Spinal cord (tissue), 10 donors: ENCODE data around the gene CFAP58. TPM values are rescaled to one million over a fixed set of nuclear protein-coding genes. Genes with fewer than 3 reads are reported as not detected.

Experiments
- DNase-seq, 6 donors: peaks; one replicate each; pipeline versions ENCODE4 v3.0.0 to v3.0.0-alpha.2; 2013 to 2015; ENCODE audit warnings: low spot score in 6 of 6, low read depth in 4 of 6
- H3K27ac ChIP-seq: one replicate; pipeline ENCODE4 v1.5.1; 2013; ENCODE audit warnings: low read depth, low read length, control low read depth
- H3K27me3 ChIP-seq: one replicate; pipeline ENCODE4 v1.6.1; 2013; ENCODE audit warnings: low read length; ENCODE audit not compliant: control insufficient read depth, insufficient read depth
- H3K36me3 ChIP-seq: one replicate; pipeline ENCODE4 v1.6.1; 2013; ENCODE audit warnings: low read length; ENCODE audit not compliant: control insufficient read depth, insufficient read depth
- H3K4me1 ChIP-seq: one replicate; pipeline ENCODE4 v1.6.1; 2013; ENCODE audit warnings: low read length; ENCODE audit not compliant: control insufficient read depth, insufficient read depth
- H3K4me3 ChIP-seq: one replicate; pipeline ENCODE4 v1.5.1; 2013; ENCODE audit warnings: low read depth, low read length, control low read depth
- H3K9me3 ChIP-seq: one replicate; pipeline ENCODE4 v1.6.1; 2013; ENCODE audit warnings: low read length; ENCODE audit not compliant: control insufficient read depth, insufficient read depth
- WGBS: methylation state at CpG from one replicate; pipeline ENCODE4 v1.1.5; 2013; ENCODE audit warnings: missing lambda C conversion rate; ENCODE audit not compliant: insufficient coverage; 5-methylcytosine and 5-hydroxymethylcytosine counted together
- long read RNA-seq, 4 donors: transcript quantifications; one replicate each; lab custom pipeline, GENCODE V29; 2026
- polyA plus RNA-seq, 2 donors: library from polyadenylated mRNA; unstranded; fragments of 120-200 nt; gene quantifications; one replicate each; pipeline ENCODE4 v1.2.1, GENCODE V29; 2013; ENCODE audit not compliant: insufficient read length in 2 of 2
- total RNA-seq, 2 donors: library from RNA; depleted of rRNA in 1 of 2; stranded (reverse); fragments of 120-200 nt in 1 of 2; fragments of >200 nt in 1 of 2; gene quantifications; one replicate each; pipeline versions ENCODE4 v1.2.3 to v1.2.4, GENCODE V29; 2013 to 2014
- donor health status: healthy.

Gene CFAP58
- 1 to 10 TPM in 1 of 2 donors, under 1 TPM in 1; 0.99 to 2.3 TPM for total RNA-seq
- polyA plus RNA-seq = 1 to 10 TPM in 1 of 2 donors, under 1 TPM in 1; 0.74 to 1.1 TPM
- long read RNA-seq, donor 1 = 0 reads
- long read RNA-seq, donor 2 = 0 reads
- long read RNA-seq, donor 3 = 0 reads
- long read RNA-seq, donor 4 = 0 reads

GRCh38 chr10:104353325-104354048 lies at the start of gene CFAP58:
TSS of gene CFAP58 (plus strand) at chr10:104353833. CDS start at chr10:104353898, 65 bp downstream.
- DNase-seq = peak in 4 of 6 donors; percentile 68 to 96 (median 88)
- peaks cover 11% of the 10 kb centered on the region for H3K4me1 ChIP-seq
- no peaks in the 10 kb centered on the region for H3K9me3 ChIP-seq
- WGBS = under 1% methylated on average over 43 of the region's 43 CpGs
- no peak within 1 kb of the TSS for H3K27ac ChIP-seq
- H3K27me3 ChIP-seq = peaks cover 3% of the 10 kb centered on the region
- H3K36me3 ChIP-seq = no peaks in the 10 kb centered on the region
- peak within 1 kb of the TSS; percentile 50 for H3K4me3 ChIP-seq

DNA sequence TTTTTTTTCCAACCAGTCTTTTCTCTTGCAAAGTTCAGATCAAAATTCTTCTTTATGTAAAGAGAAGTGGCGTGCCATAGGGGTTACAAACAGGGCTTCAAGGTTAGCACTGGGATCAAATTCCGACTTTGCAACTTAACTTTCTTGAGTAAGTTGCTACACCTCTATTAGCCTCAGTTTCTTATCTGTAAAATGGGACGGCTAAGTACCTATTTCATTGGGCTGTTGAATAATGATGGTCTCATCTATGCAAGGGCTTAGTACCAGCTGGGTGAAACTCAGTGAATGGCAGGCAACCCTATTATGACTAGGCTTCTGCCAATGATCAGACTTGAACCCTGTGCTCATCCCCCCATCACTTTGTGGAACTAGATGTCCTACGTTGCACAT lies 49.3 kb upstream of the CFAP58 start:
- DNase-seq = no peak
- H3K9me3 ChIP-seq = peaks cover 3% of the 10 kb centered on the region
- H3K36me3 ChIP-seq = no peaks in the 10 kb centered on the region
- WGBS = no CpG with 5 or more reads among the region's 4 CpGs
- H3K27me3 ChIP-seq = no peaks in the 10 kb centered on the region
- H3K27ac ChIP-seq = no peak overlapping the region
- peaks cover 30% of the 10 kb centered on the region for H3K4me1 ChIP-seq
- H3K4me3 ChIP-seq = no peak overlapping the region

GRCh38 chr10:104304927-104305326 lies 48.7 kb upstream of the CFAP58 start:
- H3K27ac ChIP-seq = no peak overlapping the region
- no peak overlapping the region for H3K4me3 ChIP-seq
- peaks cover 32% of the 10 kb centered on the region for H3K4me1 ChIP-seq
- H3K36me3 ChIP-seq = no peaks in the 10 kb centered on the region
- no peaks in the 10 kb centered on the region for H3K27me3 ChIP-seq
- peaks cover 3% of the 10 kb centered on the region for H3K9me3 ChIP-seq
- WGBS = 70% methylated on average over 6 of the region's 8 CpGs
- no peak for DNase-seq

- H3K4me1 ChIP-seq = peaks cover 39% of the 10 kb centered on the region
- no peak overlapping the region for H3K4me3 ChIP-seq
- 37% methylated on average over 3 of the region's 3 CpGs for WGBS
- H3K27ac ChIP-seq = no peak overlapping the region
- no peaks in the 10 kb centered on the region for H3K27me3 ChIP-seq
- DNase-seq = peak in 1 of 6 donors; percentile 78
- H3K36me3 ChIP-seq = no peaks in the 10 kb centered on the region
- peaks cover 3% of the 10 kb centered on the region for H3K9me3 ChIP-seq
Measured at GRCh38 chr10:104306897-104307296, 46.7 kb upstream of the CFAP58 start.

GRCh38 chr10:104307576-104308438 lies 45.8 kb upstream of the CFAP58 start:
- Histone ChIP-seq H3K27me3 (no peaks in the 10 kb centered on the region), H3K4me1 (peaks cover 45% of the 10 kb centered on the region), H3K9me3 (peaks cover 3% of the 10 kb centered on the region), H3K36me3 (peaks cover 1% of the 10 kb centered on the region), H3K27ac (no peak overlapping the region), H3K4me3 (no peak overlapping the region)
- WGBS = 68% methylated on average over 6 of the region's 10 CpGs
- no peak for DNase-seq

DNA sequence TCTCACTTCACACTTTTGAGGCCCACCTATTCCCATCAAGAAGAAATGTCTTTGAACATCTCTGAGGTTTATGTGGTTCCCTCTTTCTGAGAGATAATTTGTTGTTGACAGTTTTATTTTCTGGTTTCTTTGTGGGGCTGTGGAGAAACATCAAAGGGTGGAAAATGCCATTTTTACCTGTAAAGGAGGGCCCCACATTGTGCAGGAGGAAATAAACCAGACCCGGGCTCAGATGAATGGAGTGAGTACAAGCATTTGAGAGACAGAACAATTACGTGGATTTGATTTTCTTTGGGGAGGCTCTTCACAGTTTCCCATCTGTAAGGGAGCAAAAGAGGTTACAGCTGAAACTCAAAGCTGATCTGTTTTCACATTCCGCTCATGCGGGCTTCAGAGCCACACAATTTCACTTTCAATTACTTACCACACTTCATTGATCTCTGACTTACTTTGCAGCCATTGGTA lies 45.2 kb upstream of the CFAP58 start:
- 66% methylated on average over 4 of the region's 4 CpGs for WGBS
- Histone ChIP-seq H3K36me3 (peaks cover 8% of the 10 kb centered on the region), H3K4me3 (no peak overlapping the region), H3K27ac (no peak overlapping the region), H3K4me1 (peaks cover 52% of the 10 kb centered on the region), H3K27me3 (no peaks in the 10 kb centered on the region), H3K9me3 (peaks cover 1% of the 10 kb centered on the region)
- peak in 1 of 6 donors; percentile 43 for DNase-seq

DNA sequence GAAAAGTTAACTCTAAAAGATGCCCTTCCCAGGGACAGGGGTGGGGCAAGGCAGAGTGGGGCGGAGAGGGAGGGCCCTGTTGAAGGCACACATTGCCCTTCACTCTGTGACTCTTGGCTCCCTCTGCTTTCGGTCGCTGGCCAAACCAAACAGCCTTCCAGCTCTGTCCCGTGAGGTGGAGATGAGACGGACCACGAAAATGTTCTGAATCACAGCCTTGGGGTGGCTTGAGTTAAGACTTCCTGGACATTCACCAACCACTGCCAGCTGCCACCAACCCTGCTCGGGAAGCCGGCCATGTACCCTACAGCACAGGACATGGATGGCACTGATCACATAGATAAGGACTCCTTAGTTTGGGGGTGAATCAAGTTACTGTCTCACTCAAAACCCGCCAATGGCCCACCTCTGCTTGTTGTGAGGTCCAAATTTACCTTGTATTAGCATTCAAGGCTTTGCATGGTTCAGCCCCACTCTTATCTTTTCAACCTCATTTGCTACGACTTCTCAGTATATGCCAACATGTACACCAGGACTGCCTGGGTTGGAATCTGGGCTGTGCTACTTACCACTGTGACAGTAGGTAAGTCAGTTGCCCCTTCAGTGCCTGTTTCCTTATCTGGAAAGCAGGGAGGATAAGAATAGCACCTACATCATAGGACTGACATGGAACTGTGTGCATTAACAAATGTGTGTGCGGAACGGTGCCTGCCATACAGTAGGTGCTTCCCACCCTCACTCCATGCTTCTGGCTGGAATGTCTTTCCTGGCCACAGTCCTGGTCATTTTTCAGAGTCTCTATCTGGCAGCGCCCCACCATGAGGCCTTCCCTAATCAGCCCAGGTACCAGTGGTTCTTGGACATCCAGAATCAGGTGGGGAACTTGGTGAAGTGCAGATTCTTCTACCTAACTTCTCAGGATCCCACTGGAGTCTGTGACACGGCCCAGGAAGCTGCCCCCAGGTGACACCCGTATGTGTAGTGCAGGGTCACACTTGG lies 43.4 kb upstream of the CFAP58 start:
- H3K27ac ChIP-seq = peak overlapping the region; percentile 60
- H3K4me3 ChIP-seq = no peak overlapping the region
- WGBS = 74% methylated on average over 13 of the region's 15 CpGs
- H3K9me3 ChIP-seq = no peaks in the 10 kb centered on the region
- peaks cover 24% of the 10 kb centered on the region for H3K36me3 ChIP-seq
- peaks cover 53% of the 10 kb centered on the region for H3K4me1 ChIP-seq
- DNase-seq = peak in 1 of 6 donors; percentile 54
- H3K27me3 ChIP-seq = no peaks in the 10 kb centered on the region

GRCh38 chr10:104311184-104311720 lies 42.4 kb upstream of the CFAP58 start:
- H3K4me1 ChIP-seq = peaks cover 46% of the 10 kb centered on the region
- peaks cover 33% of the 10 kb centered on the region for H3K36me3 ChIP-seq
- no peaks in the 10 kb centered on the region for H3K27me3 ChIP-seq
- 84% methylated on average over 5 of the region's 5 CpGs for WGBS
- no peak overlapping the region for H3K4me3 ChIP-seq
- H3K27ac ChIP-seq = peak overlapping the region; percentile 60
- H3K9me3 ChIP-seq = no peaks in the 10 kb centered on the region
- no peak for DNase-seq
